NCI-H1417 (cell line): Measurements from ENCODE around the gene PTGIS.
A peak's percentile ranks its signal among the peaks of the same experiment; 100 is the strongest.

Experiments
- DNase-seq, 3 experiments: peaks; one replicate each; lab custom pipeline; 2025; lab: John Stamatoyannopoulos, UW

PTGIS gene

DNA sequence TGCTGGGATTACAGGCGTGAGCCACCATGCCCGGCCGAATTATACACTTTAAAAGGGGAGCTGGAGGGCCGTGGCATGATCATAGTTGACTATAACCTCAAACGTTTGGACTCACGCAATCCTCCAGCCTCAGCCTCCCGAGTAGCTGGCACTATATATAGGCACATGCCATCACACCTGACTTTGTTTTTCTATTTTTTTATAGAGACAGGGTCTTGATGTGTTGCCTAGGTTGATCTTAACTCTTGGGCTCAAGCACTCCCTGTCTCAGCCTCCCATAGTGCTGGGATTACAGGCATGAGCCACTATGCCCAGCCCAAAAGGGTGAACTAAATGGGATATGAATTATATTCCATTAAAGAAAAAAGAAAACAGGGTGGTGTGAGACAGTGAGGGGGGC, 7.8 kb downstream of the PTGIS start:
- DNase-seq: no peak

DNA sequence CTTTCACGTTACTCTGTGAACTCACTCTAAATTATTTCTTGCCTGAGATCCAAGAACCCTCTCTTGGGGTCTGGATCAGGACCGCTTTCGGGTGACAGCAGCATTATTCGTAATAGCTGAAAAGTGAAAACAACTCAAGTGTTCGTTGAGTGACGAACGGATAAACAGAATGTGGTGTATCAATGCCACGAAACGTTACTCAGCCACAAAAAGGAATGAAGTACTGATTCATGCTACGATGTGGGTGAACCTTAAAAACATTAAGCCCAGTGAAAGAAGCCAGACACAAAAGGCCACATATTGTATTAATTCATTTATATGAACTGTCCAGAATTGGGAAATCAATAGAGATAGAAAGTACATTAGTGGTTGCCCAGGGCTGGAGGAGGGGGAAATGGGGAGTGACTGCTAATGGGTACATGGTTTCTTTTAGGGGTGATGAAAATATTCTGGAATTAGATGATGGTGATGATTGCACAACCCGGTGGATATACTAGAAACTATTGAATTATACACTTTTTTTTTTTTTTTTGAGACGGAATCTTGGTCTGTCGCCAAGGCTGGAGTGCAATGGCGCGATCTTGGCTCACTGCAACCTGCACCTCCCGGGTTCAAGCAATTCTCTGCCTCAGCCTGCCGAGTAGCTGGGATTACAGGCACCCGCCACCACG, 8.4 kb downstream of the PTGIS start:
- no peak for DNase-seq

DNA sequence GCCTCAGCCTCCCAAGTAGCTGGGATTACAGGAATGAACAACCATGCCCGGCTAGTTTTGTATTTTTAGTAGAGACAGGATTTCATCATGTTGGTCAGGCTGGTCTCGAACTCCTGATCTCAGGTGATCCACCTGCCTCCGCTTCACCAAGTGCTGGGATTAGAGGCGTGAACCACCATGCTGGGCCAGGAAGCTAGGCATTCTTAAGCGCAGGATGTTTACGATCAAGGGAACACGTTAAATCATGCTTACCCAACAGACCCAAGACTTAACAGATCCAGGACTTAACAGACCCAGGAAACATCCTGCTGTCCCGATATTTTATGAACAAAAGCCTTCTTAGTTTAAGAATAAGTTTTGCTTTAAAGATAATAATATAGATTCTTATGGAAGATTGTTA, 9.1 kb downstream of the PTGIS start:
- no peak for DNase-seq

DNA sequence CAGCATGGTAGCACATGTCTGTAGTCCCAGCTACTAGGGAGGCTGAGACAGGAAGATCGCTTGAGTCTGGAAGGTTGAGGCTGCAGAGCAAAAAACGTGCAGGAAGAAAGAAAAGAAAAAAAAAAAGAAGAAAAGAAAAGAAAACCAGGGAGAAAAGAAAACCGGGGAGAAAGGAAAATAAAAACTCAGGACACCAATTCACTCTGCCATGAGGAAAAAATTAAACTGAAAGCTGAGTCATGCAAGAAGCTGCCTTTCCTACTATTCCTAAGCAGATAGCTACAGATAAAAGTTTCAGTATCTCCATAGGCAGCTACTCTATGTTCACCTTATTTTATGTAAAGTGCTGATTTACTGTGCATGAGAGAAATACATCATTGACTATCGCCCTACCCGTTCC, 10.5 kb downstream of the PTGIS start:
- DNase-seq: no peak

DNA sequence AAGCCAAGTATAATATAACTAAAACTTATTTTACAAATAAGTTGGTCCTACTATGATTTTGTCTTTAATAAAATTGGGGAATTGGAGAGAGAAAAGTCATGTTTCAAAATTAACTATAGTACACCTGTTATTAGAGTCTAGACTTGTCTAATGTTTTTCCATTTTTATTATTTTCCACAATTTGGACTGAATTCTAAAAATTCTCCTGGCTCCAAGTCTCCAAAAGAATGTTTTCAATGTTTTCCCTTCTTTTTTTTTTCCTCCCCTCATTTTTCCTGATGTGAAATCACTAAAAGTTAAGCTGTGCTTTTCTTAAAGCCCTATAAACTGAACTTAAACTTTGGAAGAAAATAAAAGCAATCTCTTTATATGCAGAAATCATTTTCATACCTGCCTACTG, 11.3 kb downstream of the PTGIS start:
- no peak for DNase-seq

DNA sequence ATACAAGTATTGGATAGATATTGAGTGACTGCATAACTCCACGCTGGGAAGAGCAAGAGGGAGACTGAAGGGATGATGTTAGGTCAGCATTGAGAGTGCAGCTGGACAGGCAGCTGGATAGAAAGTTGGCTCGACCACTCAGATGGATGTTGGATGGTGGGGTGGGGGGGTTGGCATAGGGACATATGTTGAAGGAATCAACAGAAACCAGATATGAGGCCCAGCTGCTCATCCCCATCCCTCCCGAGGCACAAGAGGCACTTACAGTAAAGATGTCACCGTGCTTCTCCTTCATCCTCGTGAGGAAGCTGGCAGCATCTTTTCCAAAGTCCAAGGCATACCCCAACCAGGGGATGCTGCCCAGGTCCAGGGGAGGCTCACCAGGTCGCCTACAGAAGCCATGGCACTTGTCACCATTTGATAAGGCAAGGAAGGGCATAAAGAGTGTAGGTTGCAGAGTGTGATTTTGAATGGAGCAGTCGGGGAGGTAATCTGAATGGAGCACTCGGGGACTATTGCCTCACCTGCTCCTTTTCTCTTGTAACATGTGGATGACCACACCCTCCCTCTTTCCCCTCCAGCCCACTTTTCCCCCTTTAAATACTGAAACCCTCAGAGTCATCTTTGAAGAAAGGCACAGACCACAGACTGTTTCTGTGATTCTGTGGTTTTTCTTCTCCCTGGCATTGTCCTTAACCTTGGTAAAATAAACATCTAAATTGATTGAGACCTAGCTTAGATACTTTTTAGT, 18.0 kb downstream of the PTGIS start:
- no peak for DNase-seq

DNA sequence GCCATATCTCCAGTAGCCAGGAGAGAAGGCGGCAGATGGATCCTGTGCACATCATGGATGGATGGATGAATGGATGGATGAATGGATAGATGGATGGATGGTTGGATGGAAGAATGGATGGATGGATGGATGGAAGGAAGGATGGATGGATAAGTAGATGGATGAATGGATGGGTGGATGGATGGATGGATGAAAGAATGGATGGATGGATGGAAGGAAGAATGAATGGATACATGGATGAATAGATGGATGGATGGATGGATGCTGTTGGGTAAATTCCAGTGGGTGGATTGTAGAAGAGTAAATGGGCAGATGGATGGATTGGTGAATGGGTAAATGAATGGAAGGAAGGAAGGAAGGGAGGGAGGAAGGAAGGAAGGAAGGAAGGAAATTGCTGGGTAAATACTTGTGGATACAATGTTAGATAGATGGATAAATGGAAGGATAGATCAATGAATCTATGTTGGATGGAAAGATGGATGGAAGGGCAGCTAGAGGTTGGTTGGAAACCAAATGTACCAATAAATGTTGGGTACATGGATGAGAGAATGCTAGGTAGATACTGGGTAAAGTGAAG, 19.5 kb downstream of the PTGIS start:
- no peak for DNase-seq

DNA sequence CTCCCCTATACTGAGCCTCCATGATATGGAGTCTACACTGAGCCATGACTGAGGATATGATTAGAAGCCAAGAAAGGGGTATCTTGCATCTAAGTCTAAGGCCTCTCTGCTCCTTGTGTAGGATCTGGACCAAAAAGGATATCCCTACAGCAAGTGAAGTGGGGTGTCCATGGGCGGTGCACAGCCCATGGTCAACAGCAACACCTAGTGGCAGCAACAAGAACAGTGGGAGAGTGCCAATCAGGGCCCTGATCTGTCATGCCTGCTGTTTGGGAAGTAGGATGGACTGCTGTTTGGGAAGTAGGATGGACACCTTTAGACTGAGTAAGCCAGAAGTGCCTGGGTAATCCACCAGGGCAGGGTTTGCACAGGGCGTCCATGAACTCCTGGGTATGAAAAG, 22.4 kb downstream of the PTGIS start:
- DNase-seq: no peak

DNA sequence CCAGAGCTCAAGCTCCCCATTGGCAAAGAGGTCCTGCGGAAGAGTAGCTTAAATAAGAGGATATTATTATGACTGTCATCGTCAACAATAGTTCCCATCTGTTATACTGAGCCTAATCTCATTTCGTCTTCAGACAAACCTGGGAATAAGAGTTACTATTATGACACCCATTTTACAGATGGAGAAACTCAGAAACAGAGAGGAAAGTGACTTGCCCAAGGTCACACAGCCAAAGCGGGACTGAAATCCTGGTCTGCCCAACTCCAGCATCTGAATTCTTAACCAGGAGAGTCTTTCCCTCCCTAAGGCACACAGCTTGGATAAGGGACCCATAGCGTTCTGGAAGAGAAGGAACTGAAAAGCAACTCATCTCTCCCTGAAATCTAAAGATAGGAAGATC, 23.4 kb downstream of the PTGIS start:
- DNase-seq: no peak

DNA sequence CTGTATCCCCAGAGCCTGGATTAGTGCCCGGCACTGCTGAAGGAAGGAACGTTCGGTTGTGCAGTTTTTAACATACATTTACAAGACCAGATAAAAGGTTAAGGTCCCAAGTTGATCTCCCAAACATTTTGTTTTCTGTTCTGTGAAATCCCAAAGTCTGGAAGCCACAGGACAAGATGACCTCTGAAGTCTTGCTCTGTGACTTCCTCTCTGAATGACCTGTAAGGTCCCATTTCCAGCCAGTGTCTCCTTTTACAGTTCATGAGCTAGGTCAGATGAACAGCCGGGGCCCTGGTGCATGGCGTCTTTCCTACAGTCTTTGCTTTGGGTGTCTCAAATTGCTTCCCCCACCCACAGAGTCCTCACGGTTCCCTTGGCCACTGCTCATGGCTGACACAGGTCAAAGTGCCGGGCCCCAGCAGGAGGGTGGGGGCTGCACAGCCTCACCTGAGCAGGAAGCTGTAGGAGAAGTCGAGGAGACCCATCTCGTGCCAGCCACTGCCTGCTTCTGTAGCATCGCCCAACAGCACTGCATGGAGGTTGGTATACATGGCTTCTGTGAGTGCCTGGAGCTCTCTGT, 24.0 kb downstream of the PTGIS start:
- no peak for DNase-seq

DNA sequence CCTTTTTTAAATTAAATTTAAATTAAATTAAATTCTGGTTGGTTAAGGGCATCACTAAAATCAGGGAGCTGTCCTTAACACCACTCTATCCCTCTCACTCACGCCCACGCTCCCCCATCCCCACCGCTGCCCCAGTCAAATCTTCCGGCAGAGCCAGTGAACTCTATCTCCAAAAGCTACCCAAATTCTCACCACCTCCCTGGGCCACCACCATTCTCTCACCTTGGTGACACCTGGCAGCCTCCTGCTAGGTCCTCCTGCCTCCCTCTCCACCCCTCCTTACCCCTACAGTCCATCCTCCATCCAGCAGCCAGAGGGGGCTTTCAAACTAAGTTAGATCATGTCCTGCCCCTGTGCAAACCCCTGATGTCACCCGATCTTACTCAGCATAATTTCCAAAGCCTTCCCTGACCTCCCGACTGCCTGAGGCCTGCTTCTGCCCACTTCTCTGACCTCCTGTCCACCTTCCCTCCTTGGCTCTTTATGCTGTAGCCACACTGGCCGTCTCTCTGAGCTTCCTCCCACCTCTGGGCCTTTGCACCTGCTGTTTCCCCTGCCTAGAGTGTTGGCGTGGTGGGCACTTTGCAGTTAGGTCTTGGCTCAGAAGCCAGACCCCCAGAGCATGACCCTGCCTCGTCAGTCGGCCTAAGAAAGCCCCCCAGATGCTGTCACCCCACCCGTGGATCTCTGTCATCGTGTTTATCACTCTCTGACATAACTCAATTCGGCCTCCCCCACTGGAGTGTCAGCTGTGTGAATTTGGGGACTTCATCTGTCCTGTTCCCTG, 24.7 kb downstream of the PTGIS start:
- DNase-seq: no peak

DNA sequence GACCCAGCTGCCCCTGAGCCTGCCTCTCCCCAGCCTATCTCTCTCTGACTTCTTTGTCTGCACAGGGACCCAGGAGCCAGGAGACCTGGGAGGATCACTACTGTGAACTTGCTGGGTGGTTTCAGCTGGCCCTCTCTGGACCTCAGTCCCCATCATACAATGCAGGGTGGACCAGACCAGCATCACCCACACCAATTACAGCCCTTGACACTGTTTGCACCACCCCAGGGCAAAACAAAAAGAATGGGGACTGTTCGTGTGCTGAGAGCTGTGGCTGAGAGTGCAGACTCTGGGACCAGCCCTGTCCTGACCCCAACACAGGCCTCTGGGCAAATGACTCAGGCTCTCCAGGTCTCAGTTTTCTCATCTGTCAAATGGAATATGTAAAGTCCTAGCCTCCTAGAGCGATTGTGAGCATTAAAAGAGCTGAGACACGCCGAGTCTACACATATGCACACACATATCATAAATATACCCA, 25.4 kb downstream of the PTGIS start:
- no peak for DNase-seq

DNA sequence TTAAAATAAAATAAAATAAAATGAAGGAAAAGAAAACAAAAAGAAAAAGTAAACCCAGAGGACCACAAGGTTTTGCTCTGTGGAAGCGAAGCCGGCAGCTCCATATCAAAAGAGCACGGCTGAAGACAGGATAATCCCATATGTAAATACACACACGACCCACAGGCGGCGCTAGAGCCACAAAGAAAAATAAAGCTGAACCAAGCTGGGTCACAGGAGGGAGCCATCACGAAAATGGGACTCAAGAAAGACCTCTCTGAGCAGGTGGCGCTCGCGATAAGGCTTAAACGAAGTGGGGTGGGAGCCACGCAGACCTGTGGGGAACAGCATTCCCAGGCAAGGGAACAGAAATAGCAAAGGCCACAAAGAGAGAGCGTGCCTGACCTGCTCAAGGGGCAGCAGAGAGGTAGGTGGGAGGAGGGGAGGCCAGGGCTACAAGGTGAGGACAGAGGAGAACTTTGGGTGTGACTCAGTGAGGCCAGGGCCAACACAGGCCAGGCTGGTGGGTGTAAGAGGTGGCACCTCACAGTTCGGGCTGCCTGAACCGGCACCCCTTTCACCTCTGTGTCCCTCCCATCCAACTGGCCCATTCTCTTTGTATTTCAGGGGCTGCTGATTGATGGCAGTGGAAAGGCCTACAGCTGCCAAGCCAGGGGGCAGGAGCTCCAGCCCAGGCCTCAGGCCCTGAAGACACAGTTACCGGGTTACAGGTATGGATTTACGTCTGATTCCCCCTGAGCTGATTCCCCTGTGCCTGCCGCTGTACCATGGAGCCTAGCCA, 26.0 kb downstream of the PTGIS start:
- DNase-seq: peak; percentile 44 to 75 (median 68)

DNA sequence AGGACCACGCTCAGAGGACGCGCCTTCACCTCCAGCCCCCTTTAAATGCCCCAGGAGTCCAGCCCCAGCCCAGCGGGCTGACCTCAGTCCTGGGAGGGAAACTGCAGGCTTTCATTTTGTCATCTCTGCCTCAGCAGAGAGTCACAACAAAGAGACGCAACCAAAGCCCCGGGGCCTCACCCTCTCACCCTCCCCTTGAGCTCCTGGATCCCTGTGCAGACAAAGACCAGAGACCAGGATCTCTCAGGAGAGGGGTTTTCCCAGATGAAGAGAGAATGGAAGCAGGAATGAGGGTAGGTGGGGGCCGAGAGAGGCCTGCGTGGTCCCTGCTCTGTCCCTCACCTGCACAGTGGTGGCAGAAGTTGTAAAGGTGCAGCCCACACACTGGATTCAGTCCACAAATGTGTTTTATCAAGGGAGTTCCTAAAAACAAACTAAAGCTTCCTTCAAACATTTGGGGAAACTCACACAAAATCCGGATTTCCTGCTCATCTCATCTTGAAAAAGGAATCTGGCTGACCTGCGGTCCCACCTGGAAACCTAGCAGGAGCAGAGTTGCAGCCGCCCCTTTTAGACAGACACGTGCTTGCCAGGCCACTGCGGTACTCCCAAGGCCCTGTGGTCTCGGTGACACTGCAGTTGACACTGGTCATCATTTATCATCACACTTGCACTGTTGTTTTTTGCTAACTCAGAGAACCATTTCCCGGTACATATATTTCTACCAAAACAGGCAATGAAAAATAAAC, 27.1 kb downstream of the PTGIS start:
- no peak for DNase-seq

DNA sequence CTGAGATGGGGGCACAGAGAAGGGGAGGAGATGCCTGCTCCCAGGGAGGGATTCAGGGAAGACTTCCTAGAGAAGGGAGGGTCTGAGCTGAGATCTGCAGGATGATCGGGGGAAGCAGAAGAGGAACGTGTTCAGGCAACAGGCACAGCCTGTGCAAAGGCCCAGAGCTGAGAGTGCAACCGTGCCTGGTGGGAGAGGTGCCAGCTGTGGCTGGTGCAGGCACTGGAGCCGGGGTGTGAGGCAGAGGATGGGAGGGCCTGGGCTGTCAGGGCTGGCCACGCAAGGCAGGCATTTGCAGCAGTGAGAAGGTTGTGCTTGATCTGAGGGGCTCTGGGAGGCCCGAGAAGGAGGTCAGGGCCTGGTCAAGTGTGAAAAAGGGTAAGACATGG, 27.7 kb downstream of the PTGIS start:
- no peak for DNase-seq

DNA sequence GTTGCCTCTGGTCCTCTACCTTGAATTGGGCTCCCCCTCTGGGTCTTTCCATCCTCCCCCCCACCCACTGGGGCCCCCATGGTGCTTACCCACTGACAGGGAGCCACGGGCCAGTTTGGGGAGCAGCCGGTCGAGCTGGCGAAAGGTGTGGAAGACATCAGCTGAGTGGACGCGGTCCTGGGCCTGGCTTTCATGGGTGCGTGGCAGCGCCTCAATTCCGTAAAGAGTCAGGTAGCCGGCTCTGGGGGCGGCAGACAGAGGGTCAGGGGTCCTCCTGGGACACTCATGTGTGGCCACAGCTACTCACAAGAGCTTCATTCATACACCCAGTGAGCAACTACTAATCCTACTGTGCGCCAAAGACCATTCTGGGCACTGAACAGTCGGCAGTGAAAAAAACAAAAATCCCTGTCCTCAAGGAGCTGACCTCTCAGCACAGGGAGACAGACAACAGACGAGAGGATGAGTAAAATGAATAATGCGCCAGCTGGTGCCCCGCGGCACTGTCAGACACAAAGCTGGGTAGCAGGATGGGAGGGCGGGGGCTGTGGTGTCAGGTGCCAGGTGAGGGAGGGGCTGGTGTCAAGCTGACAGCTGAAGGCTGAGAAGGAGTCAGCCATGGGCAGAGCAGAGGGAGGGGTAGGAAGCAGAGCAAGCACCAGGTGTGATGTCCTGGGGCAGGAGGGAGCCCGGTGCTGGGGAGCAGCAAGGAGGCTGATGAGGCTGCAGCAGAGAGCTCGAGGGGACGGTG, 28.3 kb downstream of the PTGIS start:
- DNase-seq: peak in 2 of 3 experiments; percentile 14 to 43

DNA sequence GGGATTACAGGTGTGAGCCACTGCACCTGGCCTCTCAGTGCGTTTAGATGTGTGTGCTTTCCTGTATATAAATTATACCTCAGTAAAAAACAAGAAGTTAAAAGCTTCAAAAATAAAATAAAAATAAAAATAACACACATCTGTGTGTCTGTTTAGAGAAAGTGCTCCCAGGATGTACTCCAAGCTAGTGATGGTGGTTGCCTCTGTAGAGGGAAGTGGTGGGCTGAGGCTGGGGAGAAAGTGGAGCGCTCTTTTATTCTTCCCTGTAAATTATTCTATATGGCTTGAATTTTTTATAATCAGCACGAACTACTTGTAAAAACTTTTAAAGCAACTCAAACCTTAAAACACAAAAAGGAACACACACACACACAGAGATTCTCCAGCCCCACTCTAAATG, 29.0 kb downstream of the PTGIS start:
- no peak for DNase-seq

DNA sequence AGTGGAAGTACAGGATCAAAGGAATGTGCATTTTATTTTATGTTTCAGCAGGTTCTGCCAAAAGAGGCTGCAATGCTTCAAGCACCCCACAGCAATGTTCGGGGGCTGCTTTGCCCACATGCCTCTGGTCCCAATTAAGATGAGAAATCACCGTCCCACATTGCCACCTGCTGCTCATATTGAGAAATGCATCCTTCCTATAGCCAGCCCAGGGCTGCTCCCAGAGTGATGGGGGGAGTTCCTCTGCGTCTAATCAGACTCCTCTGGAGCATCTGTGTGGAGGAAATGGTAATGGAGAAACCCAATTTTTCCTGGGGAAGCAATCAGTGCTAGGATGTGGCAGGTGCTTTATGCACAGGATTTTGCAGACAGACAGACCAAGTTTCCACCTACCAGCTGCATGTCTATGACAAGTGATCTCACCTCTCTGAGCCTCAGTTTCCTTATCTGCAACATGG, 33.7 kb downstream of the PTGIS start:
- DNase-seq: peak; percentile 54 to 86 (median 66)

DNA sequence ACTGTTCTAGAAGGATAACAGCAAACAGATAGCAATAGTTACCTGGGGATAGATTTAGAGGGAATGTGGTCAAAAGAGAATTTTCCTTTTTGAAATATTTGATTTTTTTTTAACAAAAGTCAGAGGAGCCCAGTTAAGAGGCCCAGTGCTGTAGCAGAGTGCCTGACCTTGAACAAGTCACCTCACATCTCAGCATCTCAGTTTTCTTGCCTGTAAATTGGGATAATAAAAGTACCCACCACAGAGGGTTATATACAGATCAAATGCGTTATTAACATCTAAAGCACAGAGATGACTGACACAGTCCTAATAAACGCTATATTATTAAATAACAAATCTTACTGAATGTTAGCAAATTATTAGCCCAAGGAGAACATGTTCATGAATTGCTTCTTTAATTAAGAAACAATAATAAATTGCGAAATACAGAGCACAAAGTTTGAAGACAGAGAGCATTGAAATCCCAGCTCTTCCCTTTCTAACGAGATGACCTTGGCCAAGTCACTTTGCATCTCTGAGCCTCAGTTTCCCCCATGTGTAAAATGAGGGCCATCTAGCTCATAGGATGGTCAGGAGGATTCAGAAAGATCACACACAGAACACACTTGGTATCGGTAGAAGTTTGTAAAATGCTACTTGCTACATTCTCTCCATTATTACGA, 35.5 kb downstream of the PTGIS start:
- DNase-seq: no peak
